HG03354 (cell line): Measurements from ENCODE around the gene ABCC12.

ENCODE experiments used
- ATAC-seq: cut with Tn5 transposase; IDR thresholded peaks from one replicate; pipeline ENCODE4 v1.9.1; 2021; ENCODE audit warnings: mild to moderate bottlenecking; ENCODE audit not compliant: unreplicated experiment, poor library complexity, severe bottlenecking

Gene ABCC12

DNA sequence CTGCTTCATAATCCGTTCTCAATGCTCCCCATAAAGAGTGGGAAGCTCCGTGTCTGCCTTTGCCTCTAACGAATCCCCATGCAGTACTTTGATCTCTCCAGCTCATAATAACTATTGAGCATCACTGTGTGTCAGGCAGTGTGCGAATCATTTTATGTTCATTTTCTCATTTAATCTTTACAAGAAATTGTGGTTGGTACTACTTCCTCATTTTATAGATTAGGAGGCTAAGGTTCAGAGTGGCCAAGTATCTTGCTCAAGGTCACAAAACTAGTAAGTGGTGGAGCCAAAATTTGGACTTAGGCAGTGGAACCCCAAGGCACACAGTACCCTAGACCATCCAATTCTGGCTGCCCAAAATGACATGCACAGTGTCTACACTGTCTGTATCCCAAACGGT lies 44.8 kb downstream of the ABCC12 start:
- no peak for ATAC-seq

DNA sequence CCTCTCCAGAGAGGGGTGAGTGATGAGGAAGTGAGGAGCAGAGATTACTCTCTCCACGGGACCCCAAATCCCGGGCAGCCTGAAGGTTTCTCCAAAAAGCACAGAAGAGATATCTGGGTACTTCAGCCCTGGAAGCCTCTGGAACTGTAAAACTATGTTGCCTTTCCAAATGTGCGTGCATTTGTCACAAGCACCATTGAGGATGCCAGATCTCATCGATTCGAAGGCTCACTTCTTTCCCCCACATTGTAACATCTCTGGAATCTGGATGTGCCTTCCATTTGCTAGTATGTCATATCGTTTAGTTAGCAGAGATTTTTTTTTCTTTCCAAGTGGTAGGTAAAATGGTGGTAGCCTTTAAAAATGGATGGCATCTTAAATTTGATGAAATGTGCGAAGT lies 45.8 kb downstream of the ABCC12 start:
- no peak for ATAC-seq

DNA sequence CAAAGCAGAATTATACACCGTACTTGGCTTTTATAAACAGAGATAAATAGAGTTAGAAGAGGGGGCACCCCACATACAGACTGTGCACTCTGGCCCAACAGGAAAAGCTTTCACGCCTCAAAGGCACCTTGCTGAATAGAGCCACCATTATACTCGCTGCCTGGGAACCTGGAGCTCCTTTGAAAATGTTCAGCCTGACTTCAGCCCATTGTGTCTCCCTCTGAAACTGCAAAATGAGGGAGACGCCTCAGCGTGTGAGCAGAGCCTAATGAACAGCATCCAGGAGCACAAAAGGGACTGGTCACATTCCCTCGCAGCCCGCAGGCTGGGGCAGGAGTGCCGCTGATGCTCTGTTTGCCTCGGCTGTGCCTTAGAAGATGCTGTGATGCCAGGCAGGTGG lies 46.3 kb downstream of the ABCC12 start:
- ATAC-seq, result no peak

DNA sequence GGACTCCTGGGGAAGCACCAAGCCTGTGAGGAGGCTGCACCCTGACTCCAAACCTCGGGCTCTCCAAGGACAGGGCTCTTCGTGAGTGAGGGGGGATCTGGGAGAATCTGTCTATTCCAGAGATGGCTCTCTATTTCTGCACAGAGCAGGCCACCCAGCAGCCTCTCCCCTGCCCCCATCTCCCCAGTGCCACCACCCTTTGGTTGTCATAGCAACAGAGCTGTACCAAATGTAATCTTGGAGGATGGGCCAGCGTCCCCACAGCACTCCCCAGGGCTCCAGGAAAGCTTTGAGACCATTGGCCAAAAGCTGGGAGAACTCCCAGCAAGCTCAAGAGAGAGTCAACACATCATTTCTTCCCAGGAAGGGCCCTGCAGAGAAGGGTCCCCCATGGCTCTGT lies 49.3 kb downstream of the ABCC12 start:
- no peak for ATAC-seq
